HG03558 (cell line): ENCODE results near the gene PIGN.

Source experiments
- ATAC-seq: cut with Tn5 transposase; IDR thresholded peaks from one replicate; pipeline ENCODE4 v1.9.1; 2021; ENCODE audit warnings: moderate number of reproducible peaks; ENCODE audit not compliant: unreplicated experiment; ENCODE audit errors: extremely low read depth

Gene PIGN

GRCh38 chr18:62026586-62026985, 160.3 kb downstream of the PIGN start:
- ATAC-seq = no peak

GRCh38 chr18:62024983-62025382, 161.9 kb downstream of the PIGN start:
- ATAC-seq = no peak

- ATAC-seq = no peak
Observed at GRCh38 chr18:62023536-62023935, 163.3 kb downstream of the PIGN start.

GRCh38 chr18:62018759-62019041, 168.2 kb downstream of the PIGN start:
- no peak for ATAC-seq

GRCh38 chr18:62018034-62018758, 168.7 kb downstream of the PIGN start:
- ATAC-seq = no peak

DNA sequence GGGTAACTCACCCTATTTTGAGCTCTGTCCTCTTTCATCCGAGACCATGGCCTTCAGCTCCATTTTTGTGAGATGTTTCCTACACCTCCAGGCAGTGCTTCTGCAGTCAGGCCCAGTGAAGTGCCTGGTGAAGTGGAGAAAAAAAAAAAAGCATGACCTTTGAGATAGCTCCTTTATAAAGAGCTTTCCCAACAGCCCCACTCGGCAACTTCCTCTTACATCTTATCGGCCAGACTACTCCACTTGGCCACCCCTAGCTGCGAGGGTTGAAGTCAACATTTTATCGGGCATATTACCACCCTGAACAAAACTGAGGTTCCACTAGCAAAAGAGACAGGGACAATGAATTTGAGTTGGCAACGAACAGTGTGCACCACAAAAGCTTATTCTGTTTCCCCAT, 169.2 kb downstream of the PIGN start:
- no peak for ATAC-seq

GRCh38 chr18:62011416-62011815, 175.4 kb downstream of the PIGN start:
- no peak for ATAC-seq

GRCh38 chr18:62009521-62009920, 177.3 kb downstream of the PIGN start:
- no peak for ATAC-seq

- no peak for ATAC-seq
Observed at GRCh38 chr18:62001396-62001795, 185.5 kb downstream of the PIGN start.

DNA sequence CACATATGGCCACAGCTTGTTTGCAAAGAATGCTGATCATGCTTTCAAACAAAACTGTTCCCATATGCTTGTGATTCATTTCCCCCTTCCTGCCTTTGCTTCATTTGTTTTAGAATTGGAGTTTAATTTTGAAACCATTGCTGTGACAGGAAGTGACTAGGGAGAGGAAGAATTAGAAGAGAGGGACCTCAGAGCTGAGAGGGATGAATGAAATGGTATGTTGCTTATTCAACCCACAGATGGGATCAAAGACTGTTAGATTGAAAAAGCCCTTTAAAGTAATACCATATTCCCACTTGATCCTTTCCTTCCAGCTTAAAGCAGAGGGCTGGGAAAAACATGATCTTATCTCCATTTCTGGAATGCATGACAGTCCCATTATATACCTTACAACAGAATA, 187.9 kb downstream of the PIGN start:
- no peak for ATAC-seq

DNA sequence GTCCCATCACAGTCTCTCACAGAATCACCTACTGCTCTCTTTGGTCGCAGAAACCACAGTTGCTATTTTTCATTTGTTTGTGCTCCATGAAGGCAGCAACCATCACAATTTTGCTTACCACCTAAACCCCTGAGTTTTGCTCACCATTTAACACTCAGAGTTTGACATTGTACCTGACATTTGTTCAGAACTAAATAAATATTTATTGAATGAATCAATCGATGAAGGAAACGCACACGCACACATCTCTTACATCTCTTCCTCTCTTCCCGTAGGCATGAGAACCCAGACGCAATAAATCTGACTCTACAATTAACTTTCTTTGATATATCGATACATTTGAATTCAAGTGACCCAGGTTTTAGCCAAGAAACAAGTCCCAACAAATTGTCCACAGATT, 188.5 kb downstream of the PIGN start:
- no peak for ATAC-seq

DNA sequence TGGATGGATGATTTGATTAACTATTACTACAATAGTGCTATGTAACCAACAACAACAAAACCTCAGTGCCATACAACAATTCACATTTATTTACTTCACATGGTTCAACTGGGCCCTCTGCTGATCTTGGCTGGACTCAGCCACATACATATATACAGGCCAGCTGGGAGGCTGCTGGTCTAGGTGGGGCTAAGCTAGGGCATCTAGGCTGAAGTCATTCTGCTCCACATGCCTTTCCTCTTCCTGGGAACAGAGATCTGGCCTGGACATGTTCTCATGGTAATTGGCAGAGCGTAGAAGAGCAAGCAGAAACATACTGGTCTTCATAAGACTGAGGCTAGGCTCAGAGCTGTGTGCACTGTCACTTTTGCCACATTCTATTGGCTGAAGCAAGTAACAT, 191.2 kb downstream of the PIGN start:
- ATAC-seq = no peak

DNA sequence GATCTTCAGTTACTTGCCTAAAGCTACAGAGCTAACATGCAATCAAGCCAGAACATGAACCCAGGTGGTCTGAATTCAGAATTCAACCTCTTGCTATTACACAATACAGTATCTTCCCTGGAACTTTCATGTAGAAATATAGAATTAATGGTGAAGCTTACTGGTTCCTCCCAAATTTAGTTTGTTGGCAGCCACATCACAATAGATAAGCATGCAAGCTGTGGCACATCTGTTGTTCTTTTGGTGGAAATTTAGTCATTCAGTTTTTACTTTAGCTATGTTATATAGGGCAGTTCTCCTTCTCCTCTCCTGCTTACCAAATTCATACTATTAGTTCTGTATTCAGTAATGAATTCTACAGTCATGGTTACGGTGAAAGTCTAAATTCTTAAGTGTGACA, 193.0 kb downstream of the PIGN start:
- ATAC-seq = no peak

- no peak for ATAC-seq
Observed at GRCh38 chr18:61992923-61993322, 193.9 kb downstream of the PIGN start.

- ATAC-seq = no peak
Observed at GRCh38 chr18:61992285-61992684, 194.6 kb downstream of the PIGN start.

- ATAC-seq = no peak
Observed at GRCh38 chr18:61991836-61992235, 195.0 kb downstream of the PIGN start.

GRCh38 chr18:61991201-61991600, 195.7 kb downstream of the PIGN start:
- no peak for ATAC-seq
